ENCODE data around the gene LAMB4. TPM values are rescaled to one million over a fixed set of nuclear protein-coding genes. Genes with fewer than 3 reads are reported as not detected.

The LAMB4 gene
- polyA plus RNA-seq, 1 of the 3 experiments (the other 2 are of a cell fraction) = 0.36 TPM

GRCh38 chr7:108002726-108003598 lies 127.2 kb downstream of the LAMB4 start, which contains the start of gene LAMB1:
Gene LAMB1, minus strand, starts transcription at chr7:108003161. Its CDS starts 276 bp downstream, at chr7:108002885.
- ChIA-PET CTCF (interaction anchor here (0.6 to 6.4 kb wide), 16 partner anchors 12 to 494 kb away, joined by 3 to 33 read pairs (median 4); partner anchors contain the start of gene DLD), POLR2A (interaction anchor here (0.8 to 2.5 kb wide), 6 partner anchors 8 to 259 kb away, joined by 3 to 16 read pairs (median 6); partner anchors contain the start of genes CBLL1 and DLD)
- H3K36me3 ChIP-seq (replicated peaks in 1 of 2; ENCODE audit: control insufficient read depth in 1 of 2, insufficient read depth in 2 of 2, low read length in 1 of 2) = peaks cover 27 to 31% of the 10 kb centered on the region in 2 experiments
- DNase-seq = peak; percentile 98
- no peaks in the 10 kb centered on the region for H3K9me3 ChIP-seq
- 1% methylated on average over 46 of the region's 75 CpGs for WGBS (ENCODE audit: low lambda C conversion rate)
- peak within 1 kb of the TSS; percentile 93 to 100 for H3K27ac ChIP-seq (ENCODE audit: low read depth in 2 of 2, low read length in 1 of 2)
- H3K27me3 ChIP-seq (ENCODE audit: insufficient read depth) = no peaks in the 10 kb centered on the region
- H3K79me2 ChIP-seq (ENCODE audit: insufficient read depth) = peaks cover 47% of the 10 kb centered on the region
- H3K9ac ChIP-seq = peak within 1 kb of the TSS; percentile 96
- H3K4me3 ChIP-seq (ENCODE audit: low read depth in 2 of 2, low read length in 1 of 2) = peak within 1 kb of the TSS; percentile 92 to 95
- no peaks in the 10 kb centered on the region for H3K9me2 ChIP-seq
- H3K4me2 ChIP-seq = peak within 1 kb of the TSS; percentile 93
- no peaks in the 10 kb centered on the region for H4K20me1 ChIP-seq (ENCODE audit: insufficient read depth)
- peaks cover 43 to 56% of the 10 kb centered on the region in 2 experiments for H3K4me1 ChIP-seq (ENCODE audit: control insufficient read depth in 1 of 2, insufficient read depth in 2 of 2, low read depth in 1 of 2, low read length in 1 of 2)
- H2AFZ ChIP-seq (ENCODE audit: low read depth) = peak within 1 kb of the TSS; percentile 81
- H3F3A ChIP-seq (replicated peaks; ENCODE audit: insufficient read depth) = peaks cover 52% of the 10 kb centered on the region
- TF ChIP-seq GABPA (IDR thresholded peaks at IDR 0.05; ENCODE audit: low read depth) = peak; percentile 53; the same call in 1 of the 2 replicates
- peak; percentile 60 for TF ChIP-seq YY1 (IDR thresholded peaks at IDR 0.05; ENCODE audit: low read depth)
- peak; percentile 79 for TF ChIP-seq NRF1 (IDR thresholded peaks at IDR 0.05; ENCODE audit: low read depth, low read length)
- TF ChIP-seq PBX3 (IDR thresholded peaks at IDR 0.05) = no peak; the same call in 1 of the 2 replicates
- peak; percentile 99 for TF ChIP-seq POLR2AphosphoS5 (IDR thresholded peaks at IDR 0.05; ENCODE audit: low read depth, low read length)
- TF ChIP-seq RAD21 (IDR thresholded peaks at IDR 0.05; ENCODE audit: low read length) = 0 out of 2 replicates have a peak, but pooled peaks have one; percentile 31
- no peak for TF ChIP-seq CHD2 (IDR thresholded peaks at IDR 0.05; ENCODE audit: low read length, partially characterized antibody)
- TF ChIP-seq TEAD4 (IDR thresholded peaks at IDR 0.05; ENCODE audit: borderline replicate concordance, insufficient read depth) = no peak
- TF ChIP-seq GATA2 (CRISPR knock-in tag; IDR thresholded peaks at IDR 0.05) = no peak
- TF ChIP-seq SMC3 (IDR thresholded peaks at IDR 0.05; ENCODE audit: low read depth, low read length) = 0 out of 2 replicates have a peak, but pooled peaks have one; percentile 13
- TF ChIP-seq USF2 (IDR thresholded peaks at IDR 0.05; ENCODE audit: borderline replicate concordance, low read depth, low read length) = no peak
- peak; percentile 89 for TF ChIP-seq TAF1 (IDR thresholded peaks at IDR 0.05; ENCODE audit: borderline replicate concordance, low read depth, low read length)
- TF ChIP-seq RFX5 (IDR thresholded peaks at IDR 0.05; ENCODE audit: low read length) = no peak
- no peak for TF ChIP-seq ZBTB33 (IDR thresholded peaks at IDR 0.05; ENCODE audit: borderline replicate concordance, low read depth)
- TF ChIP-seq EP300 (IDR thresholded peaks at IDR 0.05; ENCODE audit: borderline replicate concordance in 1 of 2, low read depth in 1 of 2, low read length in 1 of 2) = peak; percentile 27 to 35; a peak in 1 of 4 replicates
- TF ChIP-seq TCF12 (IDR thresholded peaks at IDR 0.05) = 0 out of 2 replicates have a peak, but pooled peaks have one; percentile 36
- peak; percentile 54; the same call in 1 of the 2 replicates for TF ChIP-seq MAX (IDR thresholded peaks at IDR 0.05; ENCODE audit: low read depth)
- no peak for TF ChIP-seq ELF1 (IDR thresholded peaks at IDR 0.05)
- TF ChIP-seq REST (IDR thresholded peaks at IDR 0.05; ENCODE audit: low read depth, low read length) = 0 out of 2 replicates have a peak, but pooled peaks have one; percentile 63
- no peak for TF ChIP-seq RXRA (IDR thresholded peaks at IDR 0.05; ENCODE audit: borderline replicate concordance, low read depth)
- TF ChIP-seq FOXJ3 (CRISPR knock-in tag; IDR thresholded peaks at IDR 0.05) = no peak
- TF ChIP-seq JUND (IDR thresholded peaks at IDR 0.05) = no peak
- TF ChIP-seq MXI1 (IDR thresholded peaks at IDR 0.05; ENCODE audit: low read depth, low read length) = peak; percentile 62; the same call in 1 of the 2 replicates
